ENCODE data around the gene NPC2. TPM values are rescaled to one million over a fixed set of nuclear protein-coding genes. Genes with fewer than 3 reads are reported as not detected.

The NPC2 gene
- total and polyA plus RNA-seq, 2 donors (not counting 3 experiments of a cell fraction or from before 2014, with no cell fraction given) = 203 to 406 TPM

DNA sequence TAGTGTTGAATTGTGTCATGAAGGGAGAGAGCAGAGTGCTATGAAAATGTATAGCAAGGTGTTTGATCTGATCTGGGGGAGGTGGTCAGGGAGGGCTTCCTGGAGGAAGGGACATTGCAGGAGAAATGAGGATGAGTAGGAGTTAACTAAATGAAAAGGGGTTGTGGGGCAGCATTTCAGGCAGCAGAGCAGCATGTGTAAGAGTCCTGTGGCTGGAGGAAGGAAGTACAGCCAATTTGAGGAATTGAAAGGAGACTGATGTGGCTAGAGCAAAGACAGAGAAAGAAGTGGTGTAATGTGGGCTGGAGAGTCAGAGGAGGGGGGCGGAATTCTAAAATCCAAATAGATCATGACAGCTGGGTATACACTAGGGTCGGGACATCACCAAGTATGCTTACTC, 20.5 kb downstream of the NPC2 start:
- FAIRE-seq (no peak), DNase-seq (ENCODE audit: low read depth, low spot score) (no peak)
- no peak overlapping the region for H3K4me2 ChIP-seq (ENCODE audit: insufficient read depth, low read length)
- CTCF ChIA-PET = no interaction called here
- no peaks in the 10 kb centered on the region for H3K9me1 ChIP-seq (replicated peaks; ENCODE audit: control insufficient read depth, extremely low read depth, insufficient read depth, low read length)
- no peak overlapping the region for H3K27ac ChIP-seq (ENCODE audit: insufficient read depth, low read depth, low read length)
- no peaks in the 10 kb centered on the region for H3K4me1 ChIP-seq (ENCODE audit: control insufficient read depth, extremely low read depth, insufficient read depth, low read length)
- intact Hi-C loops (cut with micrococcal nuclease) (no loop called here), dilution Hi-C loops (cut with MboI; ENCODE audit: extremely low pct_ligation_motif_present, low sequenced_read_pairs) (no loop called here)
- H3K27me3 ChIP-seq (ENCODE audit: control insufficient read depth in 2 of 2, insufficient read depth in 2 of 2, low read length in 2 of 2) = no peaks in the 10 kb centered on the region
- POLR2A ChIA-PET = no interaction called here
- H2AFZ ChIP-seq (ENCODE audit: low read depth, low read length) = no peak overlapping the region
- no peak overlapping the region for H3K9ac ChIP-seq (replicated peaks; ENCODE audit: extremely low read depth, insufficient read depth, low read length)
- no peaks in the 10 kb centered on the region for H4K20me1 ChIP-seq (replicated peaks; ENCODE audit: control insufficient read depth, extremely low read depth, insufficient read depth, low read length)
- TF ChIP-seq, protein P1, sequence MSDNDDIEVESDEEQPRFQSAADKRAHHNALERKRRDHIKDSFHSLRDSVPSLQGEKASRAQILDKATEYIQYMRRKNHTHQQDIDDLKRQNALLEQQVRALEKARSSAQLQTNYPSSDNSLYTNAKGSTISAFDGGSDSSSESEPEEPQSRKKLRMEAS (IDR thresholded peaks at IDR 0.05; ENCODE audit: insufficient read depth, insufficient read length) = no peak
- TF ChIP-seq JUN (IDR thresholded peaks at IDR 0.05; ENCODE audit: borderline replicate concordance, insufficient read depth, insufficient read length, low read depth) (no peak), GATA2 (IDR thresholded peaks at IDR 0.05; ENCODE audit: insufficient read depth, insufficient read length, low read depth, low read length) (no peak), POLR2A (IDR thresholded peaks at IDR 0.05; ENCODE audit: low read depth, low read length) (no peak), FOS (IDR thresholded peaks at IDR 0.05; ENCODE audit: borderline replicate concordance, insufficient read depth, low read length) (no peak), EZH2 (IDR thresholded peaks at IDR 0.05; ENCODE audit: borderline replicate concordance, low read depth, low read length, severe bottlenecking) (no peak), POLR2AphosphoS5 (IDR thresholded peaks at IDR 0.05; ENCODE audit: insufficient read depth, low read depth, low read length) (no peak), MYC (IDR thresholded peaks at IDR 0.05; ENCODE audit: low read depth, low read length) (no peak)
- TF ChIP-seq, protein P2, sequence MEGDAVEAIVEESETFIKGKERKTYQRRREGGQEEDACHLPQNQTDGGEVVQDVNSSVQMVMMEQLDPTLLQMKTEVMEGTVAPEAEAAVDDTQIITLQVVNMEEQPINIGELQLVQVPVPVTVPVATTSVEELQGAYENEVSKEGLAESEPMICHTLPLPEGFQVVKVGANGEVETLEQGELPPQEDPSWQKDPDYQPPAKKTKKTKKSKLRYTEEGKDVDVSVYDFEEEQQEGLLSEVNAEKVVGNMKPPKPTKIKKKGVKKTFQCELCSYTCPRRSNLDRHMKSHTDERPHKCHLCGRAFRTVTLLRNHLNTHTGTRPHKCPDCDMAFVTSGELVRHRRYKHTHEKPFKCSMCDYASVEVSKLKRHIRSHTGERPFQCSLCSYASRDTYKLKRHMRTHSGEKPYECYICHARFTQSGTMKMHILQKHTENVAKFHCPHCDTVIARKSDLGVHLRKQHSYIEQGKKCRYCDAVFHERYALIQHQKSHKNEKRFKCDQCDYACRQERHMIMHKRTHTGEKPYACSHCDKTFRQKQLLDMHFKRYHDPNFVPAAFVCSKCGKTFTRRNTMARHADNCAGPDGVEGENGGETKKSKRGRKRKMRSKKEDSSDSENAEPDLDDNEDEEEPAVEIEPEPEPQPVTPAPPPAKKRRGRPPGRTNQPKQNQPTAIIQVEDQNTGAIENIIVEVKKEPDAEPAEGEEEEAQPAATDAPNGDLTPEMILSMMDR (IDR thresholded peaks at IDR 0.05; ENCODE audit: extremely low read depth in 1 of 2, insufficient read depth in 1 of 2, low read depth in 1 of 2, low read length in 2 of 2) = no peak
- peaks cover 0 to 12% of the 10 kb centered on the region in 2 experiments for H3K36me3 ChIP-seq (ENCODE audit: control insufficient read depth in 2 of 2, extremely low read depth in 1 of 2, insufficient read depth in 2 of 2, low read length in 2 of 2)
- BruUV-seq (replicated peaks) = no TSS peak
- no peaks in the 10 kb centered on the region for H3K79me2 ChIP-seq (ENCODE audit: control insufficient read depth, insufficient read depth, low read length)
- H3K4me3 ChIP-seq (replicated peaks in 1 of 3; ENCODE audit: insufficient read depth in 1 of 3, low read depth in 1 of 3, low read length in 3 of 3) = no peak overlapping the region
- no peaks in the 10 kb centered on the region for H3K9me3 ChIP-seq (replicated peaks; ENCODE audit: control insufficient read depth, insufficient read depth, low read length)
